Measurements from ENCODE around the gene SPATS2.

SPATS2 gene

DNA sequence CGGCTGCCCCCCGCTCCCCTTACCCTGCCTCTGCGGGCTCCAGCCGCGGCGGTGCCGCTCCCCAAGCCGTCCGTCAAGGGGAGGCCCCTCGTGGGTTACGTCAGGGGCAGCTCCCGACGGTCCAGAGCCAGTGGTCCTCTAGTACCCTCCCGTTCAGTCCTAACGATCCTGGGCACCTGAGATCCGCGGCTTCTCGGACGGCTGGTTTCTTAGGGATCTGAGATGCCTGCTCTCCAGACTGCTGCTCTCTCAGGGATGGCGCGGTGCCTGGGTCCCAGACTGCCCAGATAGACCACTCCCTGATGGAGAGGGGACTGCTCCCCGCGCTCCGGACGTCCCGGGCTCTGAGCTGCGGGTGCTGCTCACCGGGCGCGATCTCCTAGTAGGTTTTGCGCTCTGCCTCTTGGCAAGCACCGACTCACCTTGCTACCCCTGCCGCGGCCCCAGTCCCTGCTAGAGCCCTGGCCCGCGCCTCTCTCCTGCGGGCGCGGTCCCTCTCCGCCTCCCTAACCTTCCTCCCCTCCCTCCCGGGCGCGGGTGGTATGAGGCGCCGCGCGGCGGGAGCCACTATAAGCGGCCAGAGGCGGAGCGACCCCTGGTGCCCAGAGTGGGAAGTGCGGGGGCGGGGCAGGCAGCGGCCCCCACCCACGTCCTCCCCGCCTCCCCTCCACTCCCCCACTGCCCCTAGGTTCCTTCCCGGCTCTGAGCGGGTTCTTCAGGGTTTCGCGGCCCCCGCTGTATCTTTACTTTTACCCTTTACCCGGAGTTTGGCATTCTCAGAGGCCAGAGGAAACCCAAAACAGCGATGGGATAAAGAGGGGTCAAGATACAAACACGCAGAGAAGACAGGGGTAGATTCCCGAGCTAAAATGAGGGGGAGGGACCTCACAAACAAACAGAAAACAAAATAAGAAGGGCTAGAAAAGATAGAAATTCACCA, 30.3 kb upstream of the SPATS2 start, which contains the start of gene C1QL4:
C1QL4 (minus strand) TSS at position 544 of the 940 bp plus-strand sequence. CDS start 711 bp downstream, outside the sequence.
- peak; percentile 89 for DNase-seq

DNA sequence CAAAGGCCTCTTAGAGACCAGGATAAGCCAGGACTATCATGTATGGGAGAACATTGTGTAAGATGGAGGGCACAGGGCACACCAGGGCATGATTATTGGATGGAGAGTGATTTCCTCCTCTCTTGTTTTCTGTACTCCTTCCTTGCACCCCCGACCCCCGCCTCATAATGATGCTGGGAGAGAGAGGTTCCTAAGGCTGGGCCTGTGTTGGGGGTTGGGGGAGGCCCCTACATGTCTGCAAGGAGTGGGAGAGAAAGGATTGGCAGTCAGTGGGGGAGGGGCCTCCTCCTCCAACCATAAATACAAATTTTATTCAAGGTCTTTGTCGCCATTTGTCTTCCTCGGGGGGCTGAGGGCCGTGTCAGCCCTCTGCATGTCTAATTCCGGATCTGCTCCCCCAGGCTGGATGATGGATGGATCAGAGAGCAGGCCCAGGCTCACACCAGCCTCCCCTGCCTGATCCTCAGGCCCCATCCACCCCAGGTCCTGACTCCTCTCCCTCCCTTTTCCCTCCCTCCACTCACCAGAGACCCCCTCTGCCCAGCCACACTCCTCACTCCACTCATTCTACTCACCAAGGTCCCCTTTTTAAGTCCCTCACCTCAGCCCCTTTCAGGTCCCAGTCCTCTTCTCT, 28.3 kb upstream of the SPATS2 start:
- no peak for DNase-seq

DNA sequence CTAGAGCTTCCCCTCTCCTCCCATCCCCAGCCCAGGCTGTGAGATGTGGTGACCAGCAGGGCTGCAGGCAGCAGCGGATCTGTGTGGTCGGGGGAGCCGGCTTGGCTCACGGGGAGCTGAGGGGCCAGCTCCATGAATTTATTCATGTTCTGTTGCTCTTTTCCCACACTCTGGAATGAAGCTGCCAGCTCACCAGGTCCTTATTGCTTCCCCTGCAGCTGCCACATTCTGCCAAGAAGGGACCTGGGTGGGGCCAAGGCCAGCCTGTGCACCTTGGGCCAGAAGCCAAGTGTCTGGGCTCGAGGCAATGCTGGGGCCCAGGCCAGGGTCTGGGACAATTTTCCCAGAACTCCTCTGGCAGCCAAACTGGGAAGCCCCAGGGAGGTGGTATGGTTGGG, 27.8 kb upstream of the SPATS2 start:
- DNase-seq = no peak

DNA sequence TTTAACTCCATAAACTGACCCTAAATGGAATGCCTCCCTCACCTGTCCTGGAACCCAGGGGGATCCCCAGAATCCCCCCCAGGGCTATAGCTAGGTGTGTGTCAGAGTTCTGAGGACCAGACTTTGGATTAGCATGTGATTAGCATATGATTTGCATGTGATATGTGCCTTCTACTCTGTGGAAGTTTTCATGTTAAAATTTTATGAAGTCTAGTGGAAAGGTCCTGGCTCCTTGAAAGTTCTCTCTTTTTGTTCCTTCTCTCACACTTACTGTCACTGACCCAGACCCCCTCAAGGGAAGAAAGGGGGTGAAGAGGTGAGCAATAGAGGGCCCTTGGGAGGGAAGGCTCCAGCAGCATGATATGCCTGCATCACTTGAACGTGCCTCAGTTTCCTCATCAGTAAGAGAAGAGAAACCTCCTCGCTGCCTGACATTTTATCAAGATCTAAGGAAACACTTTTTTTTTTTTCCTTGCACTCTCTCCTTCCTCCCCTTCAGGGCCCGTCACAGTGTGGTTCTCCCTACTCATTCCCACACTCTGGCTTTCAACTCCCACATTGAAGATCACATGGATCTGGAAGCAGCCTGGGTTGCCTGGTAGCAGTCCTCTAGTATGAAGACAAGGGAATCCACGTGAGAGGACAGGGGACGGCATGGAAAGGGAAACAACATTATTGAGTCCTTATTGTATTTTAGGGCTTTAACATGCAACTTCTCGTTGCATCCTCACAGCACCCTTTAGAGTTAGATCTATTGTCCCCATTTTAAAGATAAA, 27.0 kb upstream of the SPATS2 start:
- no peak for DNase-seq

DNA sequence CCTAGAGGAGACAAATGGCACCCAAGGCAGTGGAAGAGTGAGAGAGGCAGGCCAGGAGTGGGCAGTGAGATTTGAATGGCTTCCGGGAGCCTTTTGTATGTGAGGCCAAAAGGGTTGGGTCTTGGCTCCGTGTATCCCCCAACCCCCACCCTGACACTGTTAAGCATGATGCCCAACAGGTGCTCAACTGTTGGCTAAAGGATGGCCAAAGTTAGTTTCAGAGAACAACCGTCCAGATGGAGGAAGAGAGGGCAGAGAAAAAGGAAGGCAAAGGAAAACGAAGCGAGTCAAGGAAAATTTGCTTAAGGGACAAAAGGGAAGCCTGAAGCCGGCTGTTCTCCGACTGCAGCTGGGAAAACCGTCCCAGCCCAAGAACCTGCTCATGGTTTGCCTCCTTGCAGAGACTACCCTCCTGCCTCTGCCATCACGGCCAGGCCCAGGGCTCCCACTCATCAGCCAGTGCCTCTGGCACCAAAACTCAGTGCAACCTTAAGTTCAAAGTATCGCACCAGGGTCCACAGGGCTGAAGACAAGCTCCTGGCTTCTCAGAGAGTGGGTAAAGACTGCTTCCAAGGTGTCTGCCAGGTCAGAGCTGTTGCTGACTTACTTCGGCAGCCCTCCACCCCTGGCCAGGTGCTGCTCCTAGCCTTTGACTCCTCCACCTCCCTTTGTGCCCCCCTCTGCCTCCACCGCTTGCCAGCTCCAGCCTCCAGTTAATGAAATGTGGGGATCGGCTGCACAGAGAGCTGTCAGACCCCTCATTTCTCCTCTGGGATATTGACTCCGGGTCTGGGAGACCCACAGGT, 26.1 kb upstream of the SPATS2 start:
- DNase-seq = no peak

DNA sequence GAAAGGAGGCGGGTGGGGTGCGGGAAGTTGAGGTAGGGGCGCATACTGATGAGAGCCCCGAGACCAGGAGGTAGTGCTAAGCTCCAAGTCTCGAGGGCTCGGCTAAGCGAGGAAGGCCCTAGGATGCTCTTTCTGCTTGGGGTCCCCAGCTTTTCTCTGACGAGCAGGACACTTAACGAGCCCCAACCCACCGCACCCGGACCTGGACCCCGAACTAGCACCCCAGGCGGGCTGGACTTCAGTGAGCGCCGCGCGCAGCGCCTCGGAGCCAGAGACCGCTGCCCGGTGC, 25.5 kb upstream of the SPATS2 start:
- DNase-seq = no peak

DNA sequence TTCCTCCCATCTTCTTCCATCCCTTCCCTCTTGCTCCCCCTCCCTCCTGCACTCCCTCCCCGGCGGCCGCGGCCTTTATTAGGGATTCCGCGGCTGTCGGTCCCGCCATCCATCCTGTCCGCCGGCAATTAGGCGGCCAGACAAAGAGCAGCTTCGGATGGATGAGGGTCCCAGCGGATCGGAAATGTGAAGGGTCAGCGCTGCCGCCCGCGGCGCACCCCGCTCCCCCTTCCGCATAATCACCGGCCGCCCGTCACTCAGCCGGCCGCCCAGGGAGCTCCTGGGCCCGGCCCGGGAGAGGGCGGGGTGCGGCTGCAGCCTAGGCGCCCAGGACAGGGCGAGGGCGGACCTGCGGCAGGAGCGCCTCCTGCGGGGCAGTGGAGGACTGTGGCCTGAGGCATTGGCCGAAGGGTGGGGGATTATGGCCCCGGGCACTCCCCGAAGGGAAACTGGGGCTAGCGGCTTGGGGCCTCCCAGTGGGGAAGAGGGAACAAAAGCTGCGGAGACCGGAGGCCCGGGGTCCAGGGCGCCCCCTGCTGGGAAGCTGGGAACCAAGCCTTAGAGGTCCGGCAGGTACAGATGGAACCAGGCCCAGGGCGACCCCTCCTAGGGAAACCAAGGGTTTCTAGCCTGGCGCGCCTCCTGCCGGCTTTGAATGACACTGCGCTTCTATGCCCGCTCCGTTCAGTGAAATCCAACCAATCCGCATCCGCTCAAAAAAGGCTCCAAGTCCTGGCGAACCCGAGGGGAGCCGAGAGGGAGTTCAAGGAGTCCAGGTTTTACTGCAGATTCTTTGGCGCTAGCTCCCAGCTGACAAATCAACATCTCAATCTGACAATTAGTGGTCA, 25.0 kb upstream of the SPATS2 start:
- peak; percentile 97 for DNase-seq

DNA sequence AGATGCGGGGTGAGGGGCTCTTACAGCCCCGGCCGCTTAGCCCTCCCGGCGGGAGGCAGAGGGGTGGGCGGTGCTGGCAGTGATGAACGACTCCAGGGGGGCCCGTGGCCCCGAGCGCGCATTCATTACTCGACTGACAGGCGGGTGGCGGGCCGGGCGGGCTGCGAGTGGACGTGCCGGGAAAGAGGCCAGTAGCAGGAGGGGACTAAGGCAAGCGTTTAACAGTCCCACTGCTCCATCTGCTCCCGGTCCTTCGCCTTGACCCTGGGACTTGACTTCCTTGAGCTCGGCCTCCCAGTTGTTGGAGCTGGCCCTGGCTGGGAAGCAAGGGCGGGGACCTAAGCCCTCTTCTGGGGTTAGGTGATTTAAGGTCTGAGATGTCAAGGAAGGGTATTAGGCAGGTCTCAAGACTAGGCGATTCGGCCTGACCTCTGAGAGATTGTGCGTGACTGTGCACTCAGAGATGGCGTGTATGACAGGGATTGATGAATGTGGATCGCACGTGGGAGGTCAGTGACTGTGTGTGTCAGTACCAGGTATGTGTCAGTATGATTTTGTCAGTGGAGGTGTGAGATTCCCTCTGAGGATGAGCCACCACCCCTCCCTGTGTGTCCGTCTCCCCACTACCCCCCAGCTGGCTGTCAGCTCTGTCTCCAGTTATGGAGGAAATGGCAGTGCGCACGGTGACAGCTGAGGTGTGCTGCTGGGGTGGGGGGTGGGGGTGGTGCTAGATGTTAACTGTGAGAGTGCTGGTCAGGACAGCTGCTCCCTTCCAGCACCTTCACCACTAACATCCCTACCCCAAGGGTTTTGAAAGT, 24.1 kb upstream of the SPATS2 start:
- no peak for DNase-seq

DNA sequence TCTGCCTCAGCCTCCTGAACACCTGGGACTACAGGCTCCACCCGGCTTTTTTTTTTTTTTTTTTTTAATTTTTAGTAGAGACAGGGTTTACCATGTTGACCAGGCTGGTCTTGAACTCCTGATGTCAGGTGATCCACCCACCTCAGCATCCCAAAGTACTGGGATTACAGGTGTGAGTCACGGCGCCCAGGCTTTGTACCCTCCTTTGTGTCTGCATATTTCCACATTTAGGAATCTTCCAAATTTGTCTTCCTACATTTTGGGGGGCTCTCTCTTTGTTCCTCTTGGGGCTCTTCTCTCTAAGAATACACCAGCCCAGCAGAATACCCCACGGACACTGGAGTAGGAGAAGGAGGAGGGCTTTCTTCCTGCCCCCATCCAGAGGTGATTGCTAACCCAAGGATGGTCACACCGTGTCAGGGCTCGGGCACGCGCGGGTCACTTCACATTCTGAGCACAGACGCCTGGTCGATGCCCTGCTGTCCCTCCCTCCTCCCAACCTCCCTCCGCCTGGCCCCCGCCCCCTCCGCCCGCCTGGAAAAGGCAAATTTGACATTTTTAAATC, 22.7 kb upstream of the SPATS2 start:
- no peak for DNase-seq

DNA sequence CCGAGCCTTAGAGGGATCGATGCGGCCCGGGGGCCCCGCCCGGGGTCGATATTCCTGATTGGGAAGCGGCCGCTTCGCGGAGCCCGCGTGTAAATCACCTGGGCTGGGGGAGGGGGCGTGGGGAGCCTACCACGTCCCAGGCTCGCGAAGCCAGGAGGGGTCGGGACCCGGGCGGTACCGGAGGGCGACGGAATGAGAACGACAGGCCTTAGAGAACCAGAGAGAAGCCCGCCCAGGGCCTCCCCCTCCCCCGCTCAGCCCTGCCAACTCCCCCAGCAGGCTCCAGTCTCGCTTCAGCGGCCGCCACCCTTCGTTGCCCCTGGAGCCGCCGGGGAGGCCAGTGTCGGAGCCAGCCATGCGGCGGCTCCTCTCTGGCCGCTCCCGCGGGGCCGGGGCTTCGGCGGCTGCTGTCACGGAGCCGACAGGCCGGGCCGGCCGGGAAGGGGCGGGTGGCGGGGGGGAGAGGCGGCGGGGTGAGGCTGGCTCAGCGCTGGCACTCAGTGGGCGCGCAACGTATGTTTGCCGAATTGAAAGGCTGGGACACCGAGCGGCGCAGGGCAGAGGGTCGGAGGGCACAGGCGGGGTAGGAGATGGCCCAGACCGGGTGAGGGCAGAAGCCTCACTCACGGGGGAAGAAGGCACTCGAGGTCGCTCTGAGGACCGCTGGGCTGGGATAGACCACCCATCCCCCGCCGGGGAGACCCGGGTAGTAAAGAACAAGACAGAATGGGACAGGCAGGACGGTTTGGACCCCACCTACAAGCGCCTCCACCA, 22.0 kb upstream of the SPATS2 start:
- DNase-seq = no peak

DNA sequence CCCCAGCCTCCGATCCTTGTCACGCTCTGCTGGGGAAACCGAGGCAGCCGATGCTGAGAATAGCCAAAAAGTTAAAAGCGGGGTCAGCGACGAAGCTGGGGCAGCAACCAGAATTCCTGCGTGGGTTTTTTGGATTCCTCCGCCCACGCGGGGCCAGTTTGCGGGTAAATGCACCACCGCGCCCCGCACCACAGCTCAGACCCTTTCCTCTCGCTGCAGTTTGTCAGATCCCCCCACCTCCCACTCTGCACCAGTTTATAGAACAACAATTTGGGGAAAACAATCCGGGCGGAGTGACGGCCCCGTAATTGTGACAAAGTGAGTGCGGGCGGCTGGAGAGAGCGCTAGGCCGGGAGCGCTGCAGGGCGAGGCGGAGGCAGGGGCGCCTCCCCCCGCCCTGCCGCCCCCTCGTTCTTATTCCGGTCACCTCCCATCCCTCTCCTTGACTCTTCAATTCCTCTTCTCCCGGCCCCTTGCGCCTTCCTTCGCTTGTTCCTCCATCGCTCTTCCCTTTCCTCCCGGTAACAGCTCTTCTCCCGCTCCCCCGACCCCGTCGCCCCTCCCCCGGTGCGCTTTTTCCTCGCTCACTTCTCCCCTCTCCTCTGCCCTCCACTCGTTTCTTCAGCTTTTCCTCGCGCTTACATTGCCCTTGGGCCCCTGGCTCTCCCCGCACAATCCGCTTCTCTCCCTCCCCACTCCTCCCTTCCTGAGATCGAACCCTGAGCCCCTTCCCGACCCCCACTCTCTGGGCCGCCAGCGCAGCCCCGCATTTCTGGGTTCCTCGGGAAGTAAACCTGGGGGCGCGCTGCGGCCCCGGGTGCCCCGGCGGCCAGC, 21.2 kb upstream of the SPATS2 start:
- DNase-seq = no peak

DNA sequence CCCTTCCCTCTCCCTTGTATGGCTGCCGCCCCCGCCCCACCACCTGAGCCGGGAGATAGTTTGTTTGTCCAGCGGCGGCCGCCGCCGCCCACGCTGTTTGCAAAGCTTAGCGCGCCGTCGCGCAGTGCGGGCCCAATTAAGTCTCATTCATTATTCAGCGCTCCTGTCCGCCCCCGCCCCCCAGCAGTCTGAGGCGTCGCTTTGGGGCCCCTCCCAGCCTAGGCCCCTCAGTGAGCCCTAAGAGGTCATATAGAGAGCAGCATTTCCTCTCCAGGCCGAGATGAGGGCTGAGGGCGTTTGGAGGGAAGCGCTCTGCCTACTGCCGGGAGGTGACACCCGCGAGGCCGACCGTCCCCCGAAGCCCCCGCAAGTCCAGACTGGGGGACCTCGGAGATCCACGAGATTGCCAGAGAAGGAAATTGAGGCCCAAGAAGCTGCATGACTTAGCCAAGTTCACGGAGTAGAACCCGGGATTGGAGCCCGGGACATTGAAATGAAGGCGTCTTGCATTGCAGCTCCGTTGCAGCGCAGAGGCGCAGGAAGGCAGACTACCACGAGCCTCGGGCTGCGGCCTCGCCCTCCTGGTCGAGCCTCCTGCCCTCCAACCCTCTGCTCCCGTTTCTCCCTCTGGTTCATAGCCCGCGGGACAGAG, 20.5 kb upstream of the SPATS2 start, which contains the start of gene DNAJC22:
DNAJC22 (plus strand) TSS at position 230 of the 652 bp plus-strand sequence. CDS start 1,985 bp downstream, outside the sequence.
- DNase-seq = peak; percentile 54

DNA sequence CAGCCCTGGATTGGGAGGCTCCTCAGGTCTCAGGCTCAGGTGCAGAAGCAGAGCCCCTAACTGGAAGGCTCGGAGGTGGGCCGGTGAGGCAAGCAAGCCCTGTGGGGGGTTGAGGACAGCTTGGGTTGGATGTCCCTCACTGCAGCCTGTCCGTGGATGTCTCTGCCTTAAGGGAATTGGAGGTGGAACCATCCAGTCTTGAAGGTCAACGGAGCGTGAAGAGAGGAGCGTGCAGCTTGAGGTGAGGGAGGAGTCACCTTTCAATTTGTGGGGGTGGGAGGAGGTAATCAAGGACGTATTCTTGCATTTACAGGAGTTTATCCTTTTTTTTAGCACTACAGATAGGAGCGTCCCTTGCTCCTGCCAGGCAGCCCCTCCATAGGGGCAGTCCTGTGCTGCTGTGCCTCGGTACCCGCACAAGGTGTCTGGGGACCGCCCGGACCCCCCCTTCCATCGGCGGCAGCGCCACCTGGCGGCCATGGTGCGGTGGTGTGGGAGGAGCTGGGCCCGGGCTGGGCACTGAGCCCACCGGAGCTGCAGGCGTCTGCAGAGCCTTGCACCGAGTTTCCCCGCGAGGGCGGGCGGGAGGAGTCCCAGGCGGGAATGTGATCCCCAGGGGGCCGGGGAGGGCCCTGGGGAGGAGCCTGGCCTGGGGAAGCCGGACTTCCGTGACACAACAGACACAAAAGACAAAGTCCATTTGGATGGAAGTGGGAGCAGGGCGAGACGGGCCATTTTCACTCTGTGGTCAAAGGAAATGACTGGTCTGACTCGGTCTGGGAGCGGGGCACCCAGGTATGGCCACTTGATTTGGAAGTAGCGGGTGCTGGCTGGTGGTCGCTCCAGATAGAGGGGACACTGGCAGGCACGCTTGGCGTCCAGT, 19.7 kb upstream of the SPATS2 start:
- peak; percentile 74 for DNase-seq

DNA sequence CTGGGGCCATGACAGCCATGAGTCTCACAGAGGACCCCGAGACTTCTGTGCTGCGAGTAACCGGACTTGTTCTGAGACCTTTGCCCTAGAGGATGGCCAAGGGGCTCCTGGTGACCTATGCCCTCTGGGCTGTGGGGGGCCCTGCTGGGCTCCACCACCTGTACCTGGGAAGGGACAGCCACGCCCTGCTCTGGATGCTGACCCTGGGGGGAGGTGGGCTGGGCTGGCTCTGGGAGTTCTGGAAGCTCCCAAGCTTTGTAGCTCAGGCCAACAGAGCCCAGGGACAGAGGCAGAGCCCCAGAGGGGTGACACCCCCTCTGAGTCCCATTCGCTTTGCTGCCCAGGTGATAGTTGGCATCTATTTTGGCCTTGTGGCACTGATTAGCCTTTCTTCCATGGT, 18.5 kb upstream of the SPATS2 start:
- DNase-seq = no peak

DNA sequence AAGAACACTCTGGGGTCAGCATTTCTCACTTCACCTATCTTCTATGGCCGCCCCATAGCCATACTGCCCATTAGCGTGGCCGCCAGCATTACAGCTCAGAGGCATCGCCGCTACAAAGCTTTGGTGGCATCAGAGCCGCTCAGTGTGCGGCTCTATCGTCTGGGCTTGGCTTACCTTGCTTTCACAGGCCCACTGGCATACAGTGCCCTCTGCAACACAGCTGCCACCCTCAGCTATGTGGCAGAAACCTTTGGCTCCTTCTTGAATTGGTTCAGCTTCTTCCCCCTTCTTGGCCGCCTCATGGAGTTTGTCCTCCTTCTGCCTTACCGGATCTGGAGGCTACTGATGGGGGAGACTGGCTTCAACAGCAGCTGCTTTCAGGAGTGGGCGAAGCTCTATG, 18.0 kb upstream of the SPATS2 start:
- DNase-seq = no peak

DNA sequence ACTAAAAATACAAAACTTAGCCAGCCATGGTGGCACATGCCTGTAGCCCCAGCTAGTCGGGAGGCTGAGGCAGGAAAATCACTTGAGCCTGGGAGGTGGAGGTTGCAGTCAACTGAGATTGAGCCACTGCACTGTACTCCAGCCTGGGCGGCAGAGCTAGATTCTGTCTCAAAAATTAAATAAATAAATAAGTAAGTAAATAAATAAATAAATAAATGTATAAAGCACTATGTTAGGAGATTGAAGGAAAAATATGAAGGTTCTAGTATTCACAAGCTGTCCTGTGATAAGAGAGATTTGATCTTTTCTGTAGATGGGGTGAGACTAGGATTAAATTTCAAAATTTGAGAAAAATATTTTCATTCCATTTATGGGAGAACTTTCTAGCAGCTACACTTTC, 14.9 kb upstream of the SPATS2 start:
- no peak for DNase-seq

DNA sequence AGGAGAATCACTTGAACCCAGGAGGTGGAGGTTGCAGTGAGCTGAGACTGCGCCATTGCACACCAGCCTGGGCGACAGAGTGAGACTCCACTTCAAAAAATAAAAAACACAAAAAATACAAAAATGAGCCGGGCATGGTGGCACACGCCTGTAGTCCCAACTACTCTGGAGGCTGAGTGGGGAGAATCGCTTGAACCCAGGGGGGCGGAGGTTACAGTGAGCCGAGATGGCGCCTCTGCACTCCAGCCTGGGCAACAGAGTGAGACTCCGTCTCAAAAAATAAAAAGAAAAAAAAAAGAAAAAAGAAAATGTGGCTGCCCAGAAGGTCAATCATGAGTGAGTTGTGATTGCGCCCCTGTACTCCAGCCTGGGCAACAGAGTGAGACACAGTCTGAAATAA, 11.3 kb upstream of the SPATS2 start:
- DNase-seq = no peak

All from OCI-M1 (cell line).